Lung microvascular endothelial cell (primary cell): ENCODE measurements around the gene FCHO1. TPM values are rescaled to one million over a fixed set of nuclear protein-coding genes. Genes with fewer than 3 reads are reported as not detected.
"Not testable (repeated sequence)": the region's sequence is repeated elsewhere in the genome, so short reads cannot be mapped to it uniquely, and the experiment has no call there.

ENCODE experiments used
- DNase-seq, 2 donors: peaks; one replicate each; pipeline versions ENCODE4 v3.0.0 to v3.0.0-alpha.2; 2010; ENCODE audit warnings: low read depth in 2 of 2
- total RNA-seq: library from RNA; depleted of rRNA; stranded (reverse); fragments of >200 nt; gene quantifications from 2 replicates; pipeline ENCODE4 v1.2.1, GENCODE V29; 2014

FCHO1 gene
- total RNA-seq, 1 donor from 2014 or later: 0.20 TPM

DNA sequence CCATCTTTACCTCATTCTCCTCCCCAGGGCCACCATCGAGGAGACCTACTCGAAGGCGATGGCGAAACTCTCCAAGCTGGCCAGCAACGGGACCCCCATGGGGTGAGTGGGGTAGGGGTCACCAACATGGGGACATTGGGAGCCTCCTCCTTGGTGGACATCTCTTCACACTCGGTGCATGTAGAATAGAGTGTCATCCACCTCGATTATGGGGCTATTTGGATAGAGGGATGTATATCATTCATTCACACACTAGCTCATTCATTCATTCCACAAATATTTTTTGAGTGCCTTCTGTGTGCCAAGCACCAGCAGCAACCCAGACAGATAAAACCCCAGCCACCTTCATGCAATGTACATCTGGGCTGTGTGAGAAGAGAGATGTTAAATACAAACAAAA is 13.1 kb downstream of the FCHO1 start:
- no peak for DNase-seq

DNA sequence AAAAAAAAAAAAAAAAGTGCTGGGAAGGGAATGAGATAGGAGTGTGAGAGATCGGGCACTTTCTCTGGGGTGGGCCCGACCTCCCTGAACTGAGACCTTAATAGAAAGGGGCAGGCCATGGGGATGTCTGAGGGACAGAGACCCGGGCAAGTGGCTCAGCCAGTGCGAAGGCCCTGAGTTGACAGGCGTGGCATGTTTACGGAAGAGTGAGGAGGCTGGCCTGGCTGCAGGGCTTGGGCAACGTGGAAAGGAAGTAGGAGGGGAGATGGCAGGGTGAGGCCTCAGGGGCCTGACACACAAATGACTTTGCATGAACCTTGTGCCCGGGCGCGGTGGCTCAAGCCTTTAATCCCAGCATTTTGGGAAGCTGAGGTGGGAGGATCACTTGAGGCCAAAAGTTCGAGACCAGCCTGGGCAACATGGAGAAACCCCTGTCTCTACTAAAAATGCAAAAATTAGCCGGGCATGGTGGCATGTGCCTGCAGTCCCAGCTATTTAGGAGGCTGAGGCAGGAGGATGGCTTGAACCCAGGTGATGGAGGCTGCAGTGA is 13.9 kb downstream of the FCHO1 start:
- peak; percentile 35 to 45 for DNase-seq

DNA sequence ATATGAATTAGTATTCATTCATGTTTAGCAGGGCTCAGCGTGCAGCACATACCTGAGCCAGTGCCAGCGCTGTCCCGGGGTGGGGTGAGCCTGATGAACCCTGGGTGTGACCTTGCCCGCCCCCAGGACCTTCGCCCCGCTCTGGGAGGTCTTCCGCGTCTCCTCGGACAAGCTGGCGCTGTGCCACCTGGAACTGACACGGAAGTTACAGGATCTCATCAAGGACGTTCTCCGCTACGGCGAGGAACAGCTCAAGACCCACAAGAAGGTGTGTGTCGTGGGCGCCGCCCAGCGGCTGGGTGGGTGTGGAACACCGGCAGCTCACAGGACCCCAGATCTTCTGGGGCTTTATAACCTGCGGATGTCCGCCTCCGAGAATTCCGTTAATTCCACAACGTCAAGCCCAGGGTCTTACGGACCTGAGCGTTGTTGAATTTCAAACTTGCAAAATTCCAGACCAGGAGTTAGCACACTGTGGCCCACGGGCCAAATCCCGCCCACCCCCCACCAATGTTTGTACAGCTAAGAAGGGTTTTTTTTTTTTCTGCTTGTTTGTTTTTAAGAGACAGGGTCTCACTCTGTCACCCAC is 15.4 kb downstream of the FCHO1 start:
- peak; percentile 75 to 87 for DNase-seq

DNA sequence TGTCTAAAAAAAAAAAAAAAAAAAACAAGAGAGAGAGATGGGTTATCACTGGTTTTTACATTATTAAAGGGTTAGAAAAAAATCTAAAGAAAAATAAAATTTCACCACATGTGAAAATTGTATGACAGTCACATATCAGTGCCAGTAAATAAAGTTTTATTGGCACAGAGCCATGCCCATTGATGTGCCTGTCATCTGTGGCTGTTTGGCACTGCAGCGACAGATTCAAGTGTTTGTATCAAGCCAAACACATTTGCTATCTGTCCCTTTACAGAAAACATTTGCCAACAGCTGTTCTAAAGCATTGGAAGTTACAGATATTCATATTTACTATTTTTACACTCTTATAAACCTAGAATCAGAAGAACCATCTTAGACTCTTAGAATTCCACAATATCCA is 16.3 kb downstream of the FCHO1 start:
- DNase-seq: no peak

DNA sequence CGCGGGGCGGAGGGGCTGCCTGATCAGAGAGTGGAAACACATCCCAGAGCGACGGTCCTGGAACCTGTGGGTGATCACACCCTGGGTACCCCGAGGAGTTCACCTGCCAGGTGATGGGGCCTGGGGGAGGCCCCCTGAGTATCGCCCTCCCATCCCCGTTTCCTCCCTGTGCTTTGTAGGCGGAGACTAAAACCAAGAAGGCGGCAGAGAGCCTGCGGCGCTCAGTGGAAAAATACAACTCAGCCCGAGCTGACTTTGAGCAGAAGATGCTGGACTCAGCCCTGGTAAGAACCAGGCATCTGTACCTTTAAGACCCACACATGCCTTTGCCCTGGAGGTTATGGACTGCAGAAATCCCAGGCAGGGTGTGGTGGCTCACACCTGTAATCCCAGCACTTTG is 19.3 kb downstream of the FCHO1 start:
- DNase-seq: no peak

DNA sequence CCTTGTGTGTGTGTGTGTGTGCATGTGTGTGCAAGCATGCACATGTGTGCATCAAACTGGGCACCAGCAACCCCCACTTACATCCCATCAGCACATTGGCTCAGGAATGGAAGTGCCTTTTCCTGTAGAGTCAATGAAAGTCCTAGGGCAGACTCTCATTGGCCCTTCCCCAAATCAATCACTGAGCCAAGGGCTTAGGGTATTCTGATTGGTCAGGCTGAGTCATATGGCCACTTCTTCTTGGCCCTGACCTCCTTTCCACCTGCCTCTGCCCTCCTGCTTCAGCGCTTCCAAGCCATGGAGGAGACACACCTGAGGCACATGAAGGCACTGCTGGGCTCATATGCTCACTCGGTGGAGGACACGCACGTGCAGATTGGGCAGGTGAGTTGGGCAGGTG is 20.9 kb downstream of the FCHO1 start:
- peak in 1 of 2 donors; percentile 27 for DNase-seq

DNA sequence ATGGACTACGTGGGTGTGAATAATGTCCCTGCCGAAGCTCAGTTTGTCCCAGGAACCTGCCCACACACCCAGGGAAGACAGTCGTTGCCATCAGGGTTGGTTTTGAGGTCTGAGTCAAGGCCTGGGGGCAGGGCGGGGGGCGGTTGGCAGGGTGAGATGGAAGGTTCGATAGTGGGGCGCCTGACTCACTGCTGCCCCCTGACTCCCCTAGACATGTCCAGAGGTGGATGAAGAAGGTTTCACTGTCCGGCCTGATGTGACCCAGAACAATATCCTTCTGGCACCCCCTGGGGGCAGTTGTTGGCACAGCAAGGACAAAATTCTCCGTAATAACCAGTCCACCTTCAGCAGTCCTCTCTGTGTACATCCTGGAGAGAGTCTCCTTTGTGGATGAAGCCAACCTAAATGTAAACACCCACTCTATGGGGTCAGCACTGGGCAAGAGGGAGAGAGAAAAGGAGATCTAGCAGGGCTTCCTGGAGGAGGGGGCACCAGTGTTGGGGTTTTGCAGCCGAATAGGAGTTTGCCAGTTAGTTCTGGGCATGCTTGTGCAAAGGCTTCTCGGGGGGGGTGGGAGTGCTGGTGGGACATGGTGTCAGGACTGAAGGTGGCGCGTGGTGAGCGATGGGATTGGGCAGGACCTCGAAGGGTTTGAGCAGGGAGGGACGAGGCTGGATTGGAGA is 24.1 kb downstream of the FCHO1 start:
- peak; percentile 34 to 57 for DNase-seq

DNA sequence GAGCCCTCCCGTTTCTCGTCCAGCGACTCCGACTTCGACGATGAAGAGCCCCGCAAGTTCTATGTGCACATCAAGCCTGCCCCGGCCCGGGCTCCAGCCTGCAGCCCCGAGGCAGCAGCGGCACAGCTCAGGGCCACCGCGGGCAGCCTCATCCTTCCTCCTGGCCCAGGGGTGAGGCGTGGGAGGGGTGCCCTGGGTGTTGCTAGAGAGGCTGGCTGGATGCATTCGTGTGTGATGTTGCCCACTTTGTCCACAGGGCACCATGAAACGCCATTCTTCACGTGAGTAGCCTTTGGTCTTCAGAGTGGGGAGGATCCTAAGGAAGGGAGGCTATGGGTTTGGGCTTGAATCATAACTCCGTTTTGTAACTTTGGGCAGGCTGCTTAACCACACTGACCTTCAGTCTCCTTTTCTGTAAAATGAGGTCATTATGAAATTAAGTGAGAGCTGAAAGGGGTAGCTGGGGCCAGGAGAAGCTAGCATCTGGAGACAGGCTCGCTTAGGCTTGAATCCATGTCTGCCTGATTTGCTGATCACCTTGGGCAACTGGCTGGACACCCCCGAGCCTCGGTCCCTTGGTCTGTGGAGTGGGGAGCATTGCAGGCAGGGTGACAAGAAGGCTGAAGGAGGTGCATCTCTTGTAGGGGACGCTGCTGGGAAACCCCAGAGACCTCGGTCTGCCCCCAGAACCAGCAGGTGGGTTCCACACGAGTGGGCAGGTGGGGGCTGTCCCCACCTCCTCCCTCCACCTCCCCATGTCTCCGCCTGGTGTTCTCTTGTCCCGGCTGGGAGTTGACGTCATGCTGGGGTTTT is 24.9 kb downstream of the FCHO1 start:
- DNase-seq: no peak

DNA sequence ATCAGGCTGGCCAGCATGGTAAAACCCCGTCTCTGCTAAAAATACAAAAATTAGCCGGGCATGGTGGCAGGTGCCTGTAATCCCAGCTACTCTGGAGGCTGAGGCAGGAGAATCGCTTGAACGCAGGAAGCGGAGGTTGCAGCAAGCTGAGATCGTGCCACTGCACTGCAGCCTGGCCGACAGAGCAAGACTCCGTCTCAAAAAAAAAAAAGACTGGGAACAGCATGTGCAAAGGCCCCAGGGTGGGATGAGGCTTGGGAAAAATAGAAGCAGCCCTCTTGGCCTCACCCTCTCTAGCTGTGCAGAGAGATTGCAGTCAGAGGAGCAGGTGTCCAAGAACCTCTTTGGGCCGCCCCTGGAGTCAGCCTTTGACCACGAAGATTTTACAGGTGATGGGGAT is 26.6 kb downstream of the FCHO1 start:
- not testable (repeated sequence) for DNase-seq

DNA sequence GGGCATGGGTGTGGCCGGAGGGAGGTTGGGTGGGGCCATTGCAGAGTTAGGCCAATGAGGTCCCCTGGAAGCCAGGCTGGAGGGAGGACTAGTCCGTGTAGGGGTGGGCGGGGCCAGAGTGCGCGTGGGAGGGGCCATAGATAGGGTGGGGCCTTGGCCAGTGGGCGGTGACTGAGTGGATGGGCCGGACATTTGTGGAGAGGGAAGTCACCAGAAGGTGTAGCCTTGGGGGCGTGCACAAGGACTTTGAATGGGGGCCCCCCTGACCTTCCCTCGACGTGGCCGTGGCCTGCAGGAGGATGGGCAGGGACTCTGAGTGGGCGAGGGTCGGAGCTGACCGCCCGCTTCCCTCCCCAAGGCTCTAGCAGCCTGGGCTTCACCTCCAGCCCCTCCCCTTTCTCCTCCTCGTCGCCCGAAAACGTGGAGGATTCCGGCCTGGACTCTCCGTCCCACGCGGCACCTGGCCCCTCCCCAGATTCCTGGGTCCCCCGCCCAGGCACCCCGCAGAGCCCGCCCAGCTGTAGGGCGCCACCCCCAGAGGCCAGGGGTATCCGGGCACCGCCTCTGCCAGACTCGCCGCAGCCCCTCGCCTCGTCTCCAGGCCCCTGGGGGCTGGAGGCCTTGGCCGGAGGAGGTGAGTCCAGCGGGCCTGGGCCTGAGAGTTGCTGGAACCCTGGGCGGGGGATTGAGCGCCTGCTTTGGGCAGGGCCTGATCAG is 27.1 kb downstream of the FCHO1 start:
- peak; percentile 39 to 69 for DNase-seq

DNA sequence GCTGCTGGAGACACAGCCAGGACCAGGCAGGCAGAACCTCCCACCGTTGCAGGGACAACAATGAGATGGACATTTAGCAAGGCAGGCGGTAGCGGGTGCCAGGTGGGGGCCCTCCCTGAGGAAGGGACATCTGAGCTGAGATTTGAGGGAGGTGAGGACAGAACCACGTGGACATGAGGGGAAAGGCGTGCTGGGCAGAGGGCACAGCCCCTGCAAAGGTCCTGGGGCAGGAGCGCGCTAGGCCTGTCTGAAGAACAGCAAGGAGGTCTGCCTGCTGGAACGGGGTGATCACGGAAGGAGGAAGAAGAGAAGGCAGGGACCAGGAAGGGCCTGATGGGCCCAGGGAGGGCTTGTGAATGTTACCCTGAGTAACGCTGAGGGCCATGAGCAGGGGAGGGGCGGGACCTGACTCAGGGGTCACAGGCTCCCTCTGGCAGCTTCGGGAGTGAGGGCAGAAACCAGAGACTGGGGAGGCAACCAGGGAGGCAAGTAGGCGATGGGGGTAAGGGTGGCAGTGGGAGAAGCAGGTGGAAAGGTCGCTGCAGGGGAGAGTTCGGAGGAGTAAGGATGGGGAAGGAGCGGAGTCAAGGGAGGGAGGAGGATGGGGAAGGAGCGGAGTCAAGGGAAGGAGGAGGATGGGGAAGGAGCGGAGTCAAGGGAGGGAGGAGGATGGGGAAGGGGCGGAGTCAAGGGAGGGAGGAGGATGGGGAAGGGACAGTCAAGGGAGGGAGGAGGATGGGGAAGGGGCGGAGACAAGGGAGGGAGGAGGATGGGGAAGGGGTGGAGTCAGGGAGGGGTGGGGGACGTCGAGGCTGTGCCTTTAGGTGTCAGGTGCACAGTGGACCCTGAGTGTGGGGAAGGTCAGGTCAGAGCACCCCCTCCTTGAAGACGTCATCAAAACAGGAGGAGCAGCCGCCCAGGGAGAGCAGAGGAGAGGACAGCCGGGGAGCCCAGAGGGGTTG is 28.0 kb downstream of the FCHO1 start:
- no peak for DNase-seq

DNA sequence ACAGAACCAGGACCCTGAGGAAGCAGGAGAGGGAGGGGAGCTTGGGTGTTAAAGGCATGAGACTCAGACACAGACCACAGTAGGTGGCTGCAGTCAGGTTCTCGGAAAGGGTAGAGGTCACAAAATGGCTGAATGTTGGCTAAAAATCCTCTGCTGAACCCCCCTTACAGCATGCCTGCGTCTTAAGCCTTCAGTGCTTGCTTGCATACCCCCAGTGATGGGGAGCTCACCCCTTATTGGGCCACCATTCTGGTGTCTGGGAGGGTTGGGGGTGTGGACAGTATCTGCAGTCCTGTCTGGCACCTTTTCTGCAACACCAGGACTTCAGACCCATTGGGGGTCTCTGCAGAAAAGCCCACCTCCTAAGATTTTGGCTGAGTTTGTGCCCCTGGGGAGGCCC is 29.5 kb downstream of the FCHO1 start:
- DNase-seq: no peak

DNA sequence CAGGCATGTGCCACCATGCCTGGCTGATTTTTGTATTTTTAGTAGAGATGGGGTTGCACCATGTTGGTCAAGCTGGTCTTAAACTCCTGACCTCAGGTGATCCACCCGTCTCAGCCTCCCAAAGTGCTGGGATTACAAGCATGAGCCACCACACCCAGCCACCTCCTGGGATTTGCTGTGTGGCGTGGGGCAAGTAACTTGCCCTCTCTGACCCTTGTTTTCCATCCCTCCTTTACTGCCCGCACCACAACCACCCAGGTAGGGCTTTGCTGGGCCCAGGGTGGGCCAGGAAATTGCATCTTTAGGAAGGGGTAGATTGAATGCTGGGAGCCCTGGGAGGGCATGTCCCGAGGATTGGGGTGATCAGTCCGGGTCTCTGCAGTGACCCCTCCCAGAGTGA is 32.4 kb downstream of the FCHO1 start:
- not testable (repeated sequence) for DNase-seq

DNA sequence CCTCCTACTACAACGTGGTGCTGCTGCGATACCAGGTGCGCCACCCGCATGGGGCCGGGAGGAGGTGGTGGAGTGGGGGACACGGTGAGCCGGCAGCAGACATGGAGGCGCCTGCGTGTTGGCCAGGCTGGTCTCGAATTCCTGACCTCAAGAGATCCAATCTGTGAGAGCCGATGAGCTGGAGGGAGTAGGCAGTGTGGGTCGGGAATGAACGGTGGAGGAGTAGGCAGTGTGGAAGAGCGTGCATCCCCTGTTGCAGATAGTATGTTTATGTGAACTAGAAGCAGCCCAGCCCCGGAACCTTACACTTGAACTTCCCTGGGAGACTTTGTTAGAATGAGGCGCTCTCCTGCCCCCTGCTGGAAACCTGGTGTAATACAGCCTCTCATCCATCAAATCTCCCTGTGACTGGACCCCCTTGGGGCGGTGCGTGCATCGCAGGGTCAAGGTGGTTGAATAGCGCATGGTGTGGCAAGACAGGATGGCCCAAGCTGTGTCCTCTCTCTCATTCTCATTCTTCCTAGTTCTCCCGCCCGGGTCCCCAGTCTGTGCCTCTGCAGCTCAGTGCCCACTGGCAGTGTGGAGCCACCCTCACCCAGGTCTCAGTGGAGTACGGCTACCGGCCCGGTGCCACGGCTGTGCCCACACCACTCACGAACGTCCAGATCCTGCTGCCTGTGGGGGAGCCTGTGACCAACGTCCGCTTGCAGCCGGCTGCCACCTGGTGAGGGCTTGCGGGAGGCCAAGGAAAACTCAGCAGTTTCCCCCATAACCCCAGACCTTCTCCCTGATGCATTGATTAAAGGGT is 33.1 kb downstream of the FCHO1 start:
- peak; percentile 54 to 56 for DNase-seq

DNA sequence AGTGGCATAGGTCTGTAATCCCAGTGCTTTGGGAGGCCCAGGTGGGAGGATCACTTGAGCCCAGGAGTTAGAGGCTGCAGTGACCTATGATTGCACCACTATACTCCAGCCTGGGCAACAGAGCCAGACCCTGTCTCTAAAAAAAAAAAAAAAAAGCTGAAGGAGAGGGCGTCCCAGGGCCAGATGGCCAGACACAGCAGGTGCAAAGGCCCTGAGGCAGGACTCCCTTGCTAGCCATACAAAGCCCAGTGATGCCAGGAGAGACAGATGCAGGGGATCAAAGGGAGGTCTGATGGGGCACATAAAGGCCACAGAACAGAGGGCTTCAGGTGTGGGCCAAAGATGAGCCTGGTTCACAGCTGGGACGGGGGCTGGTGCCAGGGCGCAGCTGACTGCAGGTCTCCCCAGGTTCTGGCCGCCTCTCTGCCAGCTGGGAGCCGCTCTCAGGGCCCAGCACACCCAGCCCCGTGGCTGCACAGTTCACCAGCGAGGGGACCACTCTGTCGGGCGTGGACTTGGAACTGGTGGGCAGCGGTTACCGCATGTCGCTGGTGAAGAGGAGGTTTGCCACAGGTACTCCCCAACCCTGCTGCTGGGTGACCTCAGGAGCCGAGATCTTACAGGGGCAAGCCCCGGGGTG is 36.1 kb downstream of the FCHO1 start:
- DNase-seq: no peak

DNA sequence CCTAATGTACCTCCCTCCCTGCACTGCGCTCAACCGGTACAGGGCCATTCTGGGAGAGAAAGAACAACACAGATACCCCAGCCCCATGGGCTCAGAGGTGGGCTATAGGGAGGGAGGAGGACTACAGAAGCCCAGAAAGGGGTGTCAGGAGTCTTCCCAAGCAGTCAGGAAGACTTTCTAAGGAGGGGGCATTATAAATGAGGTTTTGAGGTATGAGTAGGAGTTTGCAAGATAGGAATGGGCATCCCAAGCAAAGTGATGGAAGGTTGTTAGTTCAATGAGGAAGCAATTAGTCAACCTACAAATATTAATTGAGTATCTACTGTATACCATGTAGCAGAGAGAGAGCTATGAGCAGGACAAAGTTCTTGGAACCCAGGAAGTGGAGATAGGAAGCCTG is 37.4 kb downstream of the FCHO1 start:
- no peak for DNase-seq

DNA sequence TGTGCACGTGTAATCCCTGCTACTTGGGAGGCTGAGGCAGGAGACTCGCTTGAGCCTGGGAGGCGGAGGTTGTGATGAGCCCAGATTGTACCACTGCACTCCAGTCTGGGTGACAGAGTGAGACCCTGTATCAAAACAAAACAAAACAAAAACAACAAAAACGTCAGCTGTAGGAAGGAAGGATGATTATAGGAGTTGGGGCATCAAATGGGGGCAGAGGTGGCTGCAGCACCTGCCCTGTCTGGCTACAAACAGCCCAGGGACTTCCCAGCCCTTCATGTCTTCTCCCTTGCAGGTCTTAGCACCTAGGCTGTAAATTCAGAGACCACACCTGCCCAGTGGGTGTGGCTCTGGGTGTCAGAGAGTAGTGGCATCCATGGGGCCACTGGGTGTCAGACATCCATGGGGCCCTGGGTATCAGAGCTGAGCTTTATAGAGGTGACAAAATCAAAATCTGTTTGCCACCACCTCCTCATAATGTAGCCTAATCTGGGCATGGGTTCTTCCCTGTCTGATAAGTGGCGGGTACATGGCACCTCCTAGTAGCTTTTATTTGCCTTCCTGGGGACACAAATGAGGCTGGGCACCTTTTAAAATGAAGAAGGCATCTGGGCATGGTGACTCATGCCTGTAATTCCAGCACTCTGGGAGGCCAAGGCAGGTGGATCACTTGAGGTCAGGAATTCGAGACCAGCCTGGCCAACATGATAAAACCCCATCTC is 38.9 kb downstream of the FCHO1 start:
- no peak for DNase-seq

DNA sequence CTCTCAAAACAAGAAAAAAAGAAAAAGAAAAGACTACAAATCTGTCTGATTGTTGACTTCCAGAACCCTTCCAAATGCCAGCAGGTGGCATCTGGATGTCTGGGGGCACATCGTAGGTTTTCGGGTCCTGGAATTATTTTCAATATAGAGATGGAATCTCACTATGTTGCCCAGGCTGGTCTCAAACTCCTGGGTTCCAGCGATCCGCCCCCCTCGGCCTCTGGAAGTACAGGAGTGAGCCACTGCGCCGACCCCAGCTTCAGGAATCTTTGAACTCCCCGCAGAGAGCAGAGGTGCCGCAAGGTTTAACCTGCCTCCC is 43.1 kb downstream of the FCHO1 start:
- no peak for DNase-seq
